Smooth muscle cell of the brain vasculature (primary cell): ENCODE results near the gene SAP30.

Experiments
- DNase-seq: peaks from one replicate; pipeline ENCODE4 v3.0.0-alpha.2; 2012; ENCODE audit warnings: low read depth, low spot score

Gene SAP30

GRCh38 chr4:173415092-173415491 lies 44.3 kb downstream of the SAP30 start:
- DNase-seq = no peak

GRCh38 chr4:173415885-173416653 lies 45.3 kb downstream of the SAP30 start:
- no peak for DNase-seq

- no peak for DNase-seq
These were observed 47.1 kb downstream of the SAP30 start for GRCh38 chr4:173417833-173418232.

- DNase-seq = no peak
These were observed 47.9 kb downstream of the SAP30 start for GRCh38 chr4:173418639-173419038.

GRCh38 chr4:173420324-173420752 lies 49.6 kb downstream of the SAP30 start:
- no peak for DNase-seq

GRCh38 chr4:173420801-173421200 lies 50.0 kb downstream of the SAP30 start:
- no peak for DNase-seq

- no peak for DNase-seq
These were observed 54.4 kb downstream of the SAP30 start for GRCh38 chr4:173424899-173425805.

GRCh38 chr4:173426064-173426463 lies 55.3 kb downstream of the SAP30 start:
- DNase-seq = no peak
